ENCODE data around the gene MT1A. TPM values are rescaled to one million over a fixed set of nuclear protein-coding genes. Genes with fewer than 3 reads are reported as not detected.
A peak's percentile ranks its signal among the peaks of the same experiment; 100 is the strongest.

The MT1A gene
- total RNA-seq, 4 donors from 2014 or later, result 7.1 to 23.6 (median 16.8) TPM

DNA sequence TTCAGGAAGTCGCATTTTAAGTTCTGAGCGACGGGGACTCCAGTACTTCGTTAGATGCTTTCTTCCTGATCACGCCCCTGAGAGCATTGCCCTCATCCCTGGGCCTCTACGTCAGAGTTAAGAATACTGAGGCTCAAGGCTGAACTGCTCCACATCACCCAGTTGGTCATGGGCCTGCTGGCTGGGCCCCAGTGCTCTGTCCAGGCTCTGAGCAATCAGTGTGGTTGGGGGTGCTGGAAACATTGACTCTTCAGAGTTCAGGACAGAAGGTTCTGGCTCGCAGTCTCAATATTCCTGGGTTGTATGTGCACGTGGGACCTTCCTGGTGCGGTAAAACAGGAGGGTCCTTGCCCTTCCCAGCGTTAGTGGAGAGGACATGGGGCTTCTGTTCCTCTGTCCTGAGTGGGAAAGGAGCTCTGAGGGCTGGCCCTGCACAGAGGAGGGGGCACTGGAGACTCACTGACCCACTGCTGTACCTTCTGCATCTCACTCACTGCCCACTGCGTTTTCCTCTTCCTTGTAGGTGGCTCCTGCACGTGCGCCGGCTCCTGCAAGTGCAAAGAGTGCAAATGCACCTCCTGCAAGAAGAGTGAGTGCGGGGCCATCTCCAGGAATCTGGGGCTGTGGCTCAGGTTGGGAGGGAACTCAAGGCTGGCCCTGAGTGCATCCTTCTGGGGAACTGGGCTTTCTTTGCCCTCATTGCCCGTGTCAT lies 12.4 kb upstream of the MT1A start:
- no peak for TF ChIP-seq POLR2A (IDR thresholded peaks at IDR 0.05)
- TF ChIP-seq, protein P1, sequence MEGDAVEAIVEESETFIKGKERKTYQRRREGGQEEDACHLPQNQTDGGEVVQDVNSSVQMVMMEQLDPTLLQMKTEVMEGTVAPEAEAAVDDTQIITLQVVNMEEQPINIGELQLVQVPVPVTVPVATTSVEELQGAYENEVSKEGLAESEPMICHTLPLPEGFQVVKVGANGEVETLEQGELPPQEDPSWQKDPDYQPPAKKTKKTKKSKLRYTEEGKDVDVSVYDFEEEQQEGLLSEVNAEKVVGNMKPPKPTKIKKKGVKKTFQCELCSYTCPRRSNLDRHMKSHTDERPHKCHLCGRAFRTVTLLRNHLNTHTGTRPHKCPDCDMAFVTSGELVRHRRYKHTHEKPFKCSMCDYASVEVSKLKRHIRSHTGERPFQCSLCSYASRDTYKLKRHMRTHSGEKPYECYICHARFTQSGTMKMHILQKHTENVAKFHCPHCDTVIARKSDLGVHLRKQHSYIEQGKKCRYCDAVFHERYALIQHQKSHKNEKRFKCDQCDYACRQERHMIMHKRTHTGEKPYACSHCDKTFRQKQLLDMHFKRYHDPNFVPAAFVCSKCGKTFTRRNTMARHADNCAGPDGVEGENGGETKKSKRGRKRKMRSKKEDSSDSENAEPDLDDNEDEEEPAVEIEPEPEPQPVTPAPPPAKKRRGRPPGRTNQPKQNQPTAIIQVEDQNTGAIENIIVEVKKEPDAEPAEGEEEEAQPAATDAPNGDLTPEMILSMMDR (IDR thresholded peaks at IDR 0.05), result no peak
- Histone ChIP-seq H3K4me3 (replicated peaks in 1 of 3) (peak overlapping the region; percentile 59 to 80 (median 70)), H3K36me3 (no peaks in the 10 kb centered on the region), H3K27ac (peak overlapping the region; percentile 86 to 95 (median 93)), H3K9me3 (no peaks in the 10 kb centered on the region), H3K27me3 (no peaks in the 10 kb centered on the region), H3K4me1 (peaks cover 0 to 7% of the 10 kb centered on the region in 2 donors)
- intact Hi-C loops (cut with DNase I), result no loop called here
- DNase-seq, result peak; percentile 54 to 59
- WGBS, 2 donors, result 34 to 41% methylated on average over 12 to 16 of the region's 16 CpGs

DNA sequence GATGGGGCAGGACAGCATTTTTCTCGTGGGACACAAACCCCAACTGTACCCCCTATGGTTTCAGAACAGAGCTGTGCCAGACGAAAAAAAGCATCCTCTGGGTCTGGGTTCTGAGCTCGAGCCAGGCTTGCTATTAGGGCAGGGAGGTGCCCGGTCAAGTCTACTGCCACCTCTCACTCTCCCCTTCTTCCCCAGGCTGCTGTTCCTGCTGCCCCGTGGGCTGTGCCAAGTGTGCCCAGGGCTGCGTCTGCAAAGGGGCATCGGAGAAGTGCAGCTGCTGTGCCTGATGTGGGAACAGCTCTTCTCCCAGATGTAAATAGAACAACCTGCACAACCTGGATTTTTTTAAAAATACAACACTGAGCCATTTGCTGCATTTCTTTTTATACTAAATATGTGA lies 11.8 kb upstream of the MT1A start:
- H3K4me3 ChIP-seq (replicated peaks in 1 of 3), result peak overlapping the region in 2 of 3 donors; percentile 59 to 70
- intact Hi-C loops (cut with DNase I), result no loop called here
- WGBS, 2 donors, result 58 to 72% methylated on average over 7 of the region's 7 CpGs
- no peaks in the 10 kb centered on the region for H3K27me3 ChIP-seq
- no peak for TF ChIP-seq POLR2A (IDR thresholded peaks at IDR 0.05)
- TF ChIP-seq, protein P1 (IDR thresholded peaks at IDR 0.05), result no peak
- H3K4me1 ChIP-seq, result peaks cover 0 to 7% of the 10 kb centered on the region in 2 donors
- no peaks in the 10 kb centered on the region for H3K9me3 ChIP-seq
- H3K36me3 ChIP-seq, result no peaks in the 10 kb centered on the region
- peak overlapping the region; percentile 86 to 95 (median 93) for H3K27ac ChIP-seq
- DNase-seq, result no peak

DNA sequence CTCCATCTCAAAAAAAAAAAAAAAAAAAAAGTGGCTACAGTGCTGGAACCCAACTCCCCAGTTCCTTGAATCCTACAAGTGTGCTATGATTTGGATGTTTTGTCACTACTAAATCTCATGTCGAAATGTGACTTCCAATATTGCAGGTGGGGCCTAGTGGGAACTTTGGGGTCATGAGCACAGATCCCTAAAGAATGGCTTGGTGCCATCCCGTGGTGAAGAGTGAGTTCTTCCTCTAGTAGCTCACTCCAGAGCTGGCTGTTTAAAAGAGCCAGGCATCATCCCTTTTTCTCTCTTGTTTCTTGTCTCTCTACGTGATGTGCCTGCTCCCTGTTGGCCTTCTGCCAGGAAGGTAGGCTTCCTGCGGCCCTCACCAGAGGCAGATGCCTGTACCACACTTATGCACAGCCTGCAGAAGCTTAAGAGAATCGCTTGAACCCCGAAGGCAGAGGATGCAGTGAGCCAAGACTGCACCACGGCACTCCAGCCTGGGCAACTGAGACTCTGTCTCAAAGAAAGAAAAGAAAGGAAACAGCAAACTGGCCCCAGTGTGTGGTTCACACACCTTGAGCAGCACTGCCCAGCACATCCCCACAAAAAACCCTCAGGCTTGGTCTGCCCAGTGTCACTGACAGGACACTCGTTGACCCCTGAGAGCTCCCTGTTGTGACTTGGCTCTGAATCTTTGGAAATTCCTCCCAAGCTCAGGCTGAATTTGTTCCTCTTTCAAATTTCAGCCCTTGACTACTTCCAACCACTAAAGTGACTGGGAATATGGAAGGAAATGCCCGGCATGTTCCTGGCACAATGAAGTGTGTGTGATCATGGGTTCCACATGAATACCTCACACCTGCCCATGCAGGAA lies 9.7 kb upstream of the MT1A start:
- H3K27me3 ChIP-seq, result no peaks in the 10 kb centered on the region
- H3K36me3 ChIP-seq, result no peaks in the 10 kb centered on the region
- peak overlapping the region; percentile 28 to 95 (median 58) for H3K27ac ChIP-seq
- WGBS, 2 donors, result 61 to 70% methylated on average over 9 of the region's 9 CpGs
- no peak overlapping the region for H3K4me3 ChIP-seq (replicated peaks in 1 of 3)
- TF ChIP-seq POLR2A (IDR thresholded peaks at IDR 0.05), result no peak
- TF ChIP-seq, protein P1 (IDR thresholded peaks at IDR 0.05), result no peak
- no peaks in the 10 kb centered on the region for H3K9me3 ChIP-seq
- H3K4me1 ChIP-seq, result peaks cover 0 to 10% of the 10 kb centered on the region in 2 donors
- intact Hi-C loops (cut with DNase I), result no loop called here
- peak in 1 of 2 donors; percentile 30 for DNase-seq

DNA sequence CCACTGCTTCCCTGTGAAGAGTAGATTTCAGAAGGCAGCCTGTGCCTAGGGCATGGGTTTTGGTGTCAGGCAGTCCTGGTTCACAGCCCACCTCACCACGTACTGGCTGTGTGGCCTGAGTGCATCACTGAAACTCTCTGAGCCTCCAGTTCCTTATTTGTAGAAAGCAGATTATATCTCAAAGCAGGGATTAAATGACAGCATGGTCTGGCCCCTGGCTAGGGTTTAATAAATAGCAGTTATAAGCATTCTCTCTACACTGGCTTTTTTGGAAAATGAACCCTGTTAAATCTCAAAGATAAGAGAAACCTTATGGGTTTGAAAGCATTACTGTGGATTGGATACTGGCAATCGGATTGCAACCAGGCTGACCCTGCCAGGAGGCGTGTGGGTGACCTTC lies 8.9 kb upstream of the MT1A start:
- WGBS, 2 donors, result 91 to 95% methylated on average over 3 of the region's 3 CpGs
- Histone ChIP-seq H3K27me3 (no peaks in the 10 kb centered on the region), H3K4me1 (peaks cover 0 to 10% of the 10 kb centered on the region in 2 donors), H3K27ac (peak overlapping the region in 1 of 3 donors; percentile 95), H3K4me3 (replicated peaks in 1 of 3) (no peak overlapping the region), H3K36me3 (no peaks in the 10 kb centered on the region), H3K9me3 (no peaks in the 10 kb centered on the region)
- no peak for DNase-seq
- intact Hi-C loops (cut with DNase I), result no loop called here
- TF ChIP-seq POLR2A (IDR thresholded peaks at IDR 0.05), result no peak
- TF ChIP-seq, protein P1 (IDR thresholded peaks at IDR 0.05), result no peak

Data from thyroid gland (tissue), 4 donors.